HG02970 (cell line): ENCODE measurements around the gene ROBO4.

Experiments
- ATAC-seq: cut with Tn5 transposase; IDR thresholded peaks from one replicate; pipeline ENCODE4 v1.9.1; 2021; ENCODE audit warnings: mild to moderate bottlenecking, moderate library complexity, moderate number of reproducible peaks; ENCODE audit not compliant: unreplicated experiment, low FRiP score

The ROBO4 gene

GRCh38 chr11:124875943-124876817, 21.5 kb downstream of the ROBO4 start:
- peak; percentile 66 for ATAC-seq

- ATAC-seq = no peak
These were observed 22.3 kb downstream of the ROBO4 start for GRCh38 chr11:124875401-124875800.

DNA sequence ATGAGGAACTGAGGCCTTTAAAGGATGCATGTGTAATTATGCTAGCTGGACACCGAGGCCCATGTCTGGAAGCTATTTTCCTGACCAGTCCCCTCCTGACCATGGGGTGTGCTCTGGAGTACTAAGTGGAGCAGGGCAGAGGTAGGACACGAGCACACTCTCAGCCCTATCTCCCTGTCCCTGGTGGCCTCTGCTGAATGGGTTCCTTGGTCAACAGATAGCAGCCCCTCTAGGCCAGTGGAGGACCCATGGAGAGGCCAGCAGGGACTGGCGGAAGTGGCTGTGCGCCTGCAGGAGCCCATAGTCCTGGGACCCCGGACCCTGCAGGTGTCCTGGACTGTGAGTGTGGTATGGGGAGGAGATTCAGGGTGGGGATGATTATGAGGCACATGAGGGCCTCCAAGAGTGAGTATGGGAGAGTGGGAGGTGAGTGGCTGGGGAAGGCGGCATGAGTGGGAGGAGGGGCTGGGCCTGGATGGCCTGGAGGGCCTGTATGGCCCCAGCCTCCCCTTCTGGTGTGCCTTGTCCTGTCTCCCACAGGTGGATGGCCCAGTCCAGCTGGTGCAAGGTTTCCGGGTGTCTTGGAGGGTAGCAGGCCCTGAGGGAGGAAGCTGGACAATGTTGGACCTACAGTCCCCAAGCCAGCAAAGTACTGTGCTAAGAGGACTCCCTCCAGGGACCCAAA, 23.0 kb downstream of the ROBO4 start:
- no peak for ATAC-seq

DNA sequence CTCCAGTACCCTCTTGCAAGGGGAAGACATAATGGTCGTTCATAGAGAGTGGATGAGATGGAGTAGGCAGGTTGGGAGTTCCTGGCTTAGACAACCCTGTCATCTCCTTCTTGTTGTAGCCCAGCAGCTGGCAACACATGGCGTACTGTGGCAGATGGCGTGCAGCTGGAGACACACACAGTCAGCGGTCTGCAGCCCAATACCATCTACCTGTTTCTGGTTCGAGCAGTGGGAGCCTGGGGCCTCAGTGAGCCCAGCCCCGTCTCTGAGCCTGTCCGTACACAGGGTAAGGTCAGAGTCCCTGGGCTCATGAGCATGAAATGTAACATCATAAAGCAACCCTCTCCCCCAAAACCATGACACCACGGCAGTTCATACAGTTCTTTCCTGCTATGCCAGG, 23.7 kb downstream of the ROBO4 start:
- no peak for ATAC-seq

GRCh38 chr11:124872741-124873140, 24.9 kb downstream of the ROBO4 start:
- ATAC-seq = no peak

- ATAC-seq = no peak
These were observed 25.4 kb downstream of the ROBO4 start for GRCh38 chr11:124872280-124872679.

GRCh38 chr11:124870430-124870829, 27.2 kb downstream of the ROBO4 start:
- ATAC-seq = no peak

- no peak for ATAC-seq
These were observed 27.7 kb downstream of the ROBO4 start for GRCh38 chr11:124869856-124870387.

GRCh38 chr11:124869331-124869730, 28.3 kb downstream of the ROBO4 start:
- ATAC-seq = no peak

DNA sequence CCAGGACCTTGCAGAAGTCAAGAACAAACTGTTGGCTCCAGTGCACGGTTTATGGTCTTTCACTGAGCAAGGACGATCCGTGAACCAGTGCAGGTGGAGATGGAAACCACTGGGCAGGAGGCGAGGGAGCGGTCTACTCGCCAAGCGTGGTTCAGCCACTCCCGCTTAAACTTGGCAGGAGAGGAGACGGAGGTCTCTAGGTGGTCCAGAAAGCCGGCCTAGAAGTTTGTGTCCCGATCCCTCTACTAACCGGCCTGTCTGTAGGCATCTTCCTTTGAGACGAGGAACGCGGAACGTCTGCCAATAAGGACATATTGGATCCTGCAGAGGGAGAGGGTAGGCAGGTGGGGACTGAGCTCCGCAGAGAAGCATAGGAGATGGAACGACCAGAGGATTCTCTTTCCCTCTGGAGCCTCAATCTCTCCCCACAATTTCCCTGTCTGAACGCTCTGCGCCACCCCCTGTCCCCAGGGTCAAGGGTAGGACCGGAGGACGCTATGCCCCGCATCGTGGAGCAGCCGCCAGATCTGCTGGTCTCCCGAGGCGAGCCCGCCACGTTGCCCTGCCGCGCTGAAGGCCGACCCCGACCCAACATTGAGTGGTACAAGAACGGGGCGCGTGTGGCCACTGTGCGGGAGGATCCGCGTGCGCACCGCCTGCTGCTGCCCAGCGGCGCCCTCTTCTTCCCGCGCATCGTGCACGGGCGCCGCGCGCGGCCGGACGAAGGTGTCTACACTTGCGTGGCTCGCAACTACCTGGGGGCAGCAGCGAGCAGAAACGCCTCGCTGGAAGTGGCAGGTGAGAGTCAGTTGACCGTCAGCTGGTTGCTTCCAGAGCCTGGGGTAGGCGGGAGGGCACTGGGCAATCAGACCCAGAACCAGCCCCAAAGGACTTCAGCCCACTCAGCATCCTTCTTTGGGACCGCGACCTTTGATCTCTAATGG, 29.1 kb downstream of the ROBO4 start:
- no peak for ATAC-seq

DNA sequence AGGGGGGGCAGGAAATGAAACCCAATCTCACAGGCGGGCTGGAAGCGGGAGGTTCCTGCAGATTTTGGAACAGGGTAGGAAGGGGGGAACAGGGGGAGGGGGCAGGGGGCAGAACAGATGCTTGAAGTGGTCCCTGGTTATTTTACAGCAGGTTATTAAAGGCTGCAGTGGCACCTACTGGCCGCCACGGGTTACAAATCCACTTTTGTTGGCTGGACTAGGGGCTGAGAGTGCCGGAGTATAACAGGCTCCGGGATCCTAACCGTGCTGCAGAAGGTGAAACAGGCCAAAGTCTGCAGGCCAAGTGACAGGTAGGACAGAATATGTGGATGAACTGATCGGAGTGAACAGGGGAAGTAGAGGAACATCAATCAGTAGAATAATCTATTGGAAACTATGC, 30.0 kb downstream of the ROBO4 start:
- no peak for ATAC-seq

- ATAC-seq = no peak
These were observed 31.5 kb downstream of the ROBO4 start for GRCh38 chr11:124865902-124866851.

DNA sequence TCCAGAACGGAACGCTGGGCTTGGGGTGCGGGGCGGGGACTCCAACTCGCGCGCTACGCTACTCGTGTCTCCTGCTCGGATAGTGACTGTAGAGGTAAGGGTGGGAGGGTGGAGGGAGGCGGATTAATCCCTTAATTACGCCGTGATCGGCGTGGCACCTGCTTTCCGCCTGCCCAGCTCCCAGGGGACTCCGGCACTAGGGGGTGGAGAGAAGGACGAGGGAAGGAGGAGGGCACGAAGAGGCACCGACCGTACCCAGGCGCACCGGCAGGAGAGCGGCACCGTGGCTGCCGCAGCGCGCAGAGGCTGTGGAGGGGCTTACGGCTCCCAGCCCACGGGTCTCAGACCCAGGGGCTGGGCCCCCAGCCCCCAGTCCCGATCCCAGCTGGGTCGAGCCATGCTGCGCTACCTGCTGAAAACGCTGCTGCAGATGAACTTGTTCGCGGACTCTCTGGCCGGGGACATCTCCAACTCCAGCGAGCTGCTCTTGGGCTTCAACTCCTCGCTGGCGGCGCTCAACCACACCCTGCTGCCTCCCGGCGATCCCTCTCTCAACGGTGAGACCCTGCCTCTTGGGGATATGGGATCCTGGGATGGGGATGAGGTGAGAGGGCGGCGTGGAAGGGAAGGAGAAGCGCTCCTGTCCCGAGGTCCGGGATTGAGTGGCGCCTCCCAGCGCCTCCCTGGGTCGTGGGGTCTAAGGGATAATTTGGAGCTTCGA, 32.3 kb downstream of the ROBO4 start, which contains the start of gene ROBO3:
Gene ROBO3 (plus strand): TSS at position 252 of the 721 bp plus-strand sequence. CDS start 146 bp downstream, at position 398.
- no peak for ATAC-seq

- ATAC-seq = no peak
These were observed 32.8 kb downstream of the ROBO4 start for GRCh38 chr11:124864892-124865180.

- no peak for ATAC-seq
These were observed 33.3 kb downstream of the ROBO4 start for GRCh38 chr11:124864176-124864891.

- no peak for ATAC-seq
These were observed 33.9 kb downstream of the ROBO4 start for GRCh38 chr11:124863826-124864165.

GRCh38 chr11:124863137-124863825, 34.4 kb downstream of the ROBO4 start:
- no peak for ATAC-seq

DNA sequence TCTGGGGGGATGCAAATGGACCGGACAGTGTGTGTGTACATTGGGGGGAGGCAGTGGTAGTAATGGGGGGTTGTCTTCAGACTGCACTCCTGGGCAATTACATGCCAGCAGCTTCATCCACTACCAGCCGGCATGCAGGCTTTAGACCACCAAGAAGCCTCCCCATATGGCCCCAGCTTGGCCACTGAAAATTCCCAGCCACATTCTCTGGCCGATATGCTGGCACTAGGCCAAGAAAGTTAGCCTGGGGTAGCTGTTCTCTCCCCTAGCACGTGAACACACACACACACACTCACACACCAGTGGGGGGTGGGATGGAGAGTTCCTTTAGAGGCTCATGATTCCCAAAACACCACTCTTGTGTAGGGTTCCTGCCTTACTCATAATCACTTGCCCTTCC, 36.0 kb downstream of the ROBO4 start:
- ATAC-seq = no peak
